NCI-H1694 treated with DMSO at 0.1 percent for 48 hours (cell line): ENCODE measurements around the gene HDAC10.

Experiments used
- DNase-seq: peaks from one replicate; lab custom pipeline; 2025; lab: John Stamatoyannopoulos, UW

The HDAC10 gene

GRCh38 chr22:50269970-50270665, 19.1 kb upstream of the HDAC10 start, which contains the start of gene MAPK11:
Gene MAPK11, minus strand, starts transcription at chr22:50270380. Its CDS starts 88 bp downstream, at chr22:50270292.
- peak; percentile 35 for DNase-seq

DNA sequence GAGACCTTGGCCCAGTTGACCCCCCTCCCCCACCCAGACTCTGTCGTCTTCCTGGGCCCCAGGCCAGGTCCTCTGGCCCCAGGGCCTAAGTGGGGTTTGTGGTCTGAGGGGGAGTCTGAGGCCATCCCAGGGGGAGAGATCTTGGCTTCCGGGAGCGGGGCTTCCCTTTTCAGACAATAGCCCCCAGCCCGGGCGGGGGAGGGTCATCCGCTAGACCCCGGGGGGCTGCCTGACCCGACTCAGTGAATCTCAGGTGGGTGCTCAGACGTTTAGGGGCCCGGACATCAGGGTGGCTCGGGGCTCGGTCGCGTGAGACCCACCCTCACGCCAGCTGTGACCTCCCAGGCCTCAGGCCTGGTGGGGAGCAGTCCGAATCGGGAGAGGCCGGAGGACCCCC, 18.5 kb upstream of the HDAC10 start:
- no peak for DNase-seq

DNA sequence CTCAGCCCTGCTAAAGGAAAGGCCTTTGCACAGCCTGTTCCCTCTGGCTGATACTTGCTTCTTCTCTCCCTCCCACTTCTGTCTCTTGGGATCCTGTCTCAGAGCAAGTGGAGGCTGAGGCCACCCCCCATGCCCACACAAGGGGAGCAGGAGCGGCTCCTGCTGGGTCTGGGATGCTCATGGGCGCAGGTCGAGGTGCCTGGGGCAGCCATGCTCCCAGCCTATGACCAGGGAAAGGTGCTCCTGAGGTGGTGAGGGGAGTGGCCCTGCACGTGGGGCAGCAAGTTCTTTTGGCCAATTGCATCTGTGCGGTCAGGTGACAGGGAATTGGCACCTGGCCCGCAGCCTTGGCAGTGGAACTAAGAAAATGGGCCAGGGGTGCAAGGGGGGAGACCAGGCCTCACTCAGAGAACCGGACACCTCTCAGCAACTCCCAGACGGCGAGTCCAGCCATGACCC, 17.6 kb upstream of the HDAC10 start:
- DNase-seq = no peak

DNA sequence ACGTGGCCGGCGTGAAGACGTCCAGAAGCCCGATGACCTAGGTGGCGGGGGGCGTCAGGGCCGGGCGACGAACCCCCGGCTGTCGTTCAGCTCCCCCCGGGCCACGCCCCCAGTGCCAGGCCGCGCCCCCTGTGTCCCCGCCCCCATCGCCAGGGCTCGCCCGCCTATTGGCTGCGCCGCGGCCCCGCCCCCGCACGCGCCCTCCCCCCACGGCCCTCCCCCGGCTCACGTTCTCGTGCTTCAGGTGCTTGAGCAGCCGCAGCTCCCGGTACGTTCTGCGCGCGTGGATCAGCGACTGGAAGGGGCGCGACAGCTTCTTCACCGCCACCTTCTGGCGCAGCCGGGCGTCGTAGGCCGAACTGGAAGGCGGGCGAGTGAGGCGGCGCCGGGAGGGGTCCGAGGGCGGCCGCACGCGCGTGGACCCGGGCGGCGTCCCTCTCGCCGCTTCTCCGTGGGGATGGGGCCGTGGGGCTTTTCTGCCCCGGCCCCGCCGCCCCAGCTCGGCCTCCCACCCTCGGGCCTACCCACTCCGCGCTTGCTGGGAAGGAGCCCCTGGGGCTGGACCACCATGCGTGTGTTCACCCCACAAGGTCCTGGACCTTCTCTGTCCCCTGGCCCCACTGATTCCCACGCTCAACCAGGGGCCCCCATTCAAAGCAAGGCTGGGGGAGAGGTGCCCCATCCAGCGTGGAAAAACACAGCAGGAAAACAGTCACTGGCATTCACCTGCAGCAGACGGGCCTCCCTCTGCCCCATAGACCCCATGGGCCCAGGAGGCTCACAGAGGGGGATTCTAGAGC, 16.7 kb upstream of the HDAC10 start:
- DNase-seq = no peak

GRCh38 chr22:50266994-50267393, 15.9 kb upstream of the HDAC10 start:
- no peak for DNase-seq

DNA sequence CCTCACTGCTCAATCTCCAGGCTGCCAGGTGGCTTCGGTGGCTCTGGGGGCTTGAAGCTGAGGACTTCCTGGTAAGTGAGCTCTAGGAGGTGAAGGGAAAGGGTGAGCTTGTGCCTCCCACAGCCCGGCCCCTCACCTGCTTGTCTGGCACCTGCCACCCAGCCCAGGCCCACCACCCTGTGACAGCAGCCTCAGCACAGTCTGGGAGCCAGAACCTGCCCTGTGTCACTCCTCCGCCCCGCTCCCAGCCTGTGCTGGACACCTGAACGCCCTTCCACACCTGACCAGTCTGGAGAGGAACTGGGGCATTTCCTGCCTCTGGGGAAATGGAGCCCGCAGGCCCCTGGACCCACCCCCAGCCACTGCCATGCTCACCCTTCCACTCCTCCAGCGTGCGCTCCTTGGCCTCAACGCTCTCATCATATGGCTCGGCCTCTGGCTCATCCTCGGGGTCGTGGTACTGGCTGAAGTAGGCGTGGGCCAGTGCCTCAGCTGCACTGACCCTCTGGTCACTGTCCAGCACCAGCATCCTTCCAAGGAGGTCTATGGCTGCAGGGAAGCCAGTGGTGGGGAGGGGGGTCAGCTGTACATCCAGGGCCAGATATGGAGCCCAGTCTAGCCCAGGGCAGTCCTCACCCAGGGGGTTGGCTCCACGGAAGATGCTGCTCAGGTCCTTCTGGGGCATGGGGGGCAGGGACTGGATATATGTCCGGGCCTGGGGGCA, 14.0 kb upstream of the HDAC10 start:
- no peak for DNase-seq

GRCh38 chr22:50264104-50264745, 13.2 kb upstream of the HDAC10 start:
- no peak for DNase-seq

GRCh38 chr22:50262973-50263617, 12.0 kb upstream of the HDAC10 start:
- DNase-seq = no peak

GRCh38 chr22:50262460-50262911, 11.4 kb upstream of the HDAC10 start:
- DNase-seq = no peak

DNA sequence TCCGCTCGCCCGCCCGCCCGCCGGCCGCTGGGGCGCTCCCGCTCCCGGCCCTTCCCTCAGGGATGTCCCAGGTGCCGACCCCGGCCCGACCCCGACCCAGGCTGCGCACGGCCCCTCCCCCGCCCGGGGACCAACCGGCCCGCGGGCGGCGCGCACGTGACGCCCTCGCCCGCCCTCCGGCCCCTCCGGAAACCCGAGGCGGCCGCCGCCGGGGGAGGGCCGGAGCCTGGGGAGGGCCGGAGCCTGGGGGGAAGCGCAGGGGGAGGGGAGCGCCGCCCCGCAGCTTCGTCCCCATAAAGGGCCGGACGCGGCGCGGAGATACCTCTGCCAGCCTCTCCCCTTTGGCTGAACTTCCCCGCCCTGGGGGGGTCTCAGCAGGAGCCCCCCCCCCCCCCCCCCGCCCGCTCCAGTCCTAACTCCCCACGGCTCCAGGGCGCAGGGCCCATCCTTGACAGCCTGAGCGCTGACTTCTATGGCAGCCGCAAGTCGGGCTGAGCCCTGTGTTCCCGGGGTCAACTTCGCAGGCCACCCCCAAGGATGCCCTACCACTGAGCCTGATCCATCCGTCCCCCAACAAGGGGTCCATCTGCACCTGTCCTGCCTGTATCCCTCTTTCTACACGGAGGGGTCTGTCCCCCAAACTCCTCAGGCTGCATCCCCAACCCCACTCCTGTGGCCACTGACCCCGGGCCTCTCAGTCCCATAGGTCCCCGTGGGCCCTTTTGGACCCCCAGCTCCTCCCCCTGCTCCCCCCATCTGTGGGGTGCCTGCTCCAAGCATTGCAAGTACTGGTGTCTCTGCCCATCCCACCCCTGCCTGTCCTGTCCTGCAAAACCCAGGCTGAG, 10.8 kb upstream of the HDAC10 start, which contains the start of gene MAPK12:
TSS of gene MAPK12 (minus strand) at position 69 of the 845 bp plus-strand sequence. CDS start 174 bp downstream, outside the sequence.
- DNase-seq = no peak

DNA sequence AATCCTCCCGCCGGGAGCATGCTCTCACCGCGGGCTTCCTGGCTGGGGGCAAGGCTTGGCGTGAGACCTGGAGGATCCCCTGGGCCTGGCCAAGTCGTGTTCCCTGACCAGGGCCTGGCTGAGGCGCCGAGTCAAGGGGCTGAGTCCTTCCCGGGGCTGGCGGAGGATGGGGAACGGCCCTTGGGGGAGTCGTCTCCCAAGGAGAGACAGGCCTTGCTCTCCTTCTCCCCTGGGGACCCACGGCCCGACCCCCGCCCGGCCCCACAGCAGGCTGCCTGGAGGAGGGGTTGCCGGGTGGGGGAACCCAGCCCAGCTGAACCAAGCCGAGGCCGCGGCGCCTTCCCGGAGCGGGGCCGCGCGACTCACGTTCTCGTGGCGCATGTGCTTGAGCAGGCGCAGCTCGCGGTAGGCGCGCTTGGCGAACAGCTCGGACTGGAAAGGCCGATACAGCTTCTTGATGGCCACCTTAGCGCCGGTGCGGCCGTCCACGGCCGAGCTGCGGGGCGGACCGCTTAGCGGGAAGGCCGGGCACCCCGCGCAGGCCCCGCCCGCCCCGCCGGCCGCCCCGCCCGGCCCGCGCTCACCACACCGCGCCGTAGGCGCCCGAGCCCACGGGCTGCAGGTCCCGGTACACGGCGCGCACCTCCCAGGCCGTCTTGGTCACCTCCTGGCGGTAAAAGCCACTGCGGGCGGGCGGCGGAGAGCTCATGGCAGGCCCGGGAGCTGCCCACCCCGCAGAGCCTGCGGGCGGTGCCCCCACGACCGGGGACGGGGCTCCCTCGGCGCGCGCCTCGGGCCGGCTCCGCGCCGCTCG, 9.9 kb upstream of the HDAC10 start:
- DNase-seq = peak; percentile 22

DNA sequence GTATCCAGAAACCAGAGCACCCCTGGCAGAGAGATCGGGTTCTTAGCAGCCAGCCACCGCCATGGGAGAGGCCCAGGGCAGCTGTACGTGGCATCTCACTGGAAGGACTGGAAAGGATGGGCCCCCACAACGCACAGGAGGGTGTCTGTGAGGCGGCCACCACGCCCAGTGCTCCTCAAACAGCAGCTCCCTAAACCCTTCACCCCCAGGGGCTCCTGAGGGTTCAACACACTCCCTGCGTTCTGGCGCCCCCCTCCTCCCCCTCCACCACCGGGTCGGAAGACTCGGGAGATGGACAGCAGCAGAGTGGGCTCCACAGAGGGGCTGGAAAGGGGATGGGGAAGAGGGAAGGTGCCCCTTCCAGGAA, 9.4 kb upstream of the HDAC10 start:
- DNase-seq = no peak

- DNase-seq = no peak
These were observed 8.2 kb upstream of the HDAC10 start for GRCh38 chr22:50259302-50259701.

- no peak for DNase-seq
These were observed 7.6 kb upstream of the HDAC10 start for GRCh38 chr22:50258361-50259292.

GRCh38 chr22:50257451-50258360, 6.6 kb upstream of the HDAC10 start:
- DNase-seq = no peak

- DNase-seq = no peak
These were observed 6.0 kb upstream of the HDAC10 start for GRCh38 chr22:50257041-50257440.

- DNase-seq = no peak
These were observed 5.3 kb upstream of the HDAC10 start for GRCh38 chr22:50256258-50256862.
